SK-N-MC (cell line): ENCODE data around the gene ZNF750.

Source experiments
- EZH2 ChIP-seq: fragments of 200-600 bp; sonication (generic); IDR thresholded peaks from one replicate; pipeline ENCODE4 v1.6.1; 2017; ENCODE audit warnings: antibody characterized with exemption
- FOXP2 ChIP-seq: optimal IDR thresholded peaks from 2 replicates; pipeline ENCODE3; 2011; ENCODE audit warnings: mild to moderate bottlenecking, moderate library complexity; ENCODE audit not compliant: insufficient read depth; ENCODE audit errors: extremely low read length, control extremely low read depth
- POLR2AphosphoS5 ChIP-seq: IDR thresholded peaks from 2 replicates; pipeline ENCODE4 v1.6.1; 2012; ENCODE audit warnings: mild to moderate bottlenecking, low read depth, low read length, borderline replicate concordance

GRCh38 chr17:82883419-82884031 lies 43.7 kb upstream of the ZNF750 start:
- TF ChIP-seq EZH2: no peak
- TF ChIP-seq POLR2AphosphoS5: no peak
- TF ChIP-seq FOXP2: no peak
